CMK (cell line): ENCODE results near the gene RHOG.
"Not testable (repeated sequence)": the region's sequence is repeated elsewhere in the genome, so short reads cannot be mapped to it uniquely, and the experiment has no call there.

Experiments
- DNase-seq: peaks from one replicate; pipeline ENCODE4 v3.0.0-alpha.2; 2010; ENCODE audit warnings: low read depth

RHOG gene

DNA sequence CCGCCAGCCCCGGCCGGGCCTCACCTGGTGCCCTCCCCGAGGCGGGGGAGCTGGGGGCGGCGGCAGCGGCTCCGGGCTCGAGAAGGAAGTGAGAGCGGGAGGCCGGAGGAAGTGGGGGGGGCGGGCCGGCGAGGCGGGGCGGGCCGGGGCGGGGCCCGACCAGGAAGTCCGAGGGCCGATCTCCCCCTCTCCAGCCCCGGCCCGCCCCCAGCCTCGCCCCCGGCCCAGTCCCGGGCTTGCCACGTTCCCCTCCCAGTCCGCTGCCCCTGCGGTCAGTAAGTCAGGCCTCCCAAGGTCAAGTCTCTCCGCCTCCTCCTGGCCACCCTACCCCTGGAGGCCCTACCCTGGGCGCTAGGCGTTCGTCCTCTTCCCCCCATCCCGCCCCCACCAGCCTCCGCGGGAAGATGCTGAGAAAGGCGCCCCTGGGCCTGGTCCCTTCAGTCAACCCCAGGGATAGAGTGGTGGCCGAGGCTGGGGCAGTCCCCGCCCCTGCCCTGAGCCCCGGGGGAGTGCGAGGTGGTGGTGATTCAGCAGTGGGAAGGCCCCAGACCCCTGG, at the start of gene RHOG:
RHOG (minus strand) TSS at position 90 of the 556 bp plus-strand sequence. CDS start 12,821 bp downstream, outside the sequence.
- DNase-seq, result peak; percentile 77

- DNase-seq, result no peak
These were observed 49.3 kb upstream of the RHOG start for GRCh38 chr11:3890014-3890413.

- no peak for DNase-seq
These were observed 48.1 kb upstream of the RHOG start for GRCh38 chr11:3888876-3889275.

DNA sequence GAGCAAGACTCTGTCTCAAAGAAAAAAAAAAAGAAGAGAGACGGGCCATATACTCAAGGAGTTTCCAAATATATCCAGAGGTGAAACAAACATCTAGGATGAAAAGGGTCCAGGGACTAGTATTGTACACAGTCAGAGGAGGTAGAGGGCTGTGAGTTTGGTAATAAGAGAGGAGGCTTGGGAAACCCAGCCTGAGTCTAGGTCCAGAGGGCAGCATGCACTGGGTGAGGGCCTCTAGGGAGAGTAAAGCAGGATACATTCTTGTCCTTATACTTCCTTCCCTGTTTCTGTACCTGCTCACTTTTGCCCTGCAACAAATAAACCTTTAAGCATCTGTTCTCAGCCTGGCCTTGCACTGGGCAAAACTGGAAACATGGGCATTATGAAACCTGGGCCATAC, 46.2 kb upstream of the RHOG start:
- no peak for DNase-seq

DNA sequence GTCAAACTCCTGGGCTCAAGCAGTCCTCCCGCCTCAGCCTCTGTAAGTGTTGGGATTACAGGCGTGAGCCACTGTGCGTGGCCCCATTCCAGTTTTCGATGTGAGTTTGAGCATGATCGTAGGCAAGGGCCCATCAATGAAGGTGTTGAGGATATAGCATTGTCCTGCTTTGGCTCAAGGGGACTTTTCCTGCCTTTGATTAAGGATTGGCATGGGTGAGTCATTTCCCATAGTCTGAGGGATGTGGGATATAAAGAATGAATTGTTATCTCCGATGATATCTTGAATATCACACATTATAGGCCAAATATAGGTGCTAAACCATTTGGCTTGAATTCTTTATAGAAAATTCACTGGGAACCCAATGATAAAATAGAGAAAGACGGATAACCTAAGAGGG, 45.1 kb upstream of the RHOG start:
- no peak for DNase-seq

DNA sequence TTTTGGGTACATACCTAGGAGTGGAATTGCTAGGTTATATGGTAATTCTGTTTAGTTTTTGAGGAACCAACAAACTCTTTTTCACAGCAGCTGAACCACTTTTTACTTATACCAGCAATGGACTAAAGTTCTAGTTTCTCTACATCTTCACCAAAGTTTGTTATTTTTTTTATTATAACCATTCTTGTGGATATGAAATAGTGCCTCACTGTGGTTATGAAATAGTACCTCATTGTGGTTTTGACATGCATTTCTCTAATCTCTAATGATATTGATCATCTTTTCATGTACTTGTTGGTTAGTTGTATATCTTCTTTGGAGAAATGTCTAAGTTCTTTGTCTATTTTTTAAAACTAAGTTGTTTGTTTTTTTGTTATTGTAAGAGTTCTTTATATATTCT, 41.9 kb upstream of the RHOG start:
- DNase-seq, result no peak

DNA sequence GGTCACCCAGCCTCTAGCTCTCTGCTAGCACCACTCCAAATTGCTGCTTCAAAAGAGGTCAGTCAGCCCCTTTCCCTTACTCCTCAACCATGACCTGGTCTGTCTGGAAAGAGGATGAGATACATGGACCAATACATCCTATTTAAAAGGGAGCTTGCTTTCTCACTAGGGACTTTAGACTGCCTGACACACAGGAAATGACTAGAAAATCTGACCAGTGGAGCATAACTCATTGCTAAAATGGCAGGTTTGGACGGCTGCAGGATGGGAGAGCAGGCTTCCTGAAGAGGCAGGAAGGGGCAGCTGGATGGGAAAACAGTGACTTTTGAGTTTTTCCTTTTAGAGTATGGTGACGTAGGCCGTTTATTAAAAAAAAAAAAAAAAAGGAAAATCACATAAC, 40.0 kb upstream of the RHOG start:
- DNase-seq, result no peak

DNA sequence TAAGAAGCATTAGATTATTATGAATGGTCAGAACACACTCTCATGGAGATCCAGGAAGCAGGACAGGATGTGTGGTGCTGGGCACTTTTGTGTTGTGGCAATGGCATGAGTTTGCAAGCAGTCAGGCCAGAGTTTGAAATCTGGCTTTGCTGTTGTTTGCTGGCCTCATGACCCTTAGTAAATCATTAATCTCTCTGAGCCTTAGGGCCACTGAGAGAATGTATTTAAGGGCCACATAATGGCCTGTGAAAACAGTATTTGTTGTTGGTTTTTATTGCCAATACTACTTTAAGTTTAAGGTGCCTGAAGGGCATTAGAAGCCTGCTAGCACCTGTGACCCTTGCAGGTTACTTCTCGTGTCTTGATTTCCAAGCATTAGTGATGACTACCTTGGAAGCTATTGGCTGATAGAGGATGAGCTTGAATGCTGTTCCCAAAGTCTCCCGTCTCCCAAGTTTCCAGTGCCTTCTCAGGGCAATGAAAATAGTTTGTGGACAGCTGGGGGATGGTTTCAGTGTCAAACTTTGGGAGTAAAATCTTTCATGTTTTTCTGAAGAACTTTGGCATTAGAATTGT, 39.3 kb upstream of the RHOG start:
- no peak for DNase-seq

- no peak for DNase-seq
These were observed 38.6 kb upstream of the RHOG start for GRCh38 chr11:3879216-3879966.

DNA sequence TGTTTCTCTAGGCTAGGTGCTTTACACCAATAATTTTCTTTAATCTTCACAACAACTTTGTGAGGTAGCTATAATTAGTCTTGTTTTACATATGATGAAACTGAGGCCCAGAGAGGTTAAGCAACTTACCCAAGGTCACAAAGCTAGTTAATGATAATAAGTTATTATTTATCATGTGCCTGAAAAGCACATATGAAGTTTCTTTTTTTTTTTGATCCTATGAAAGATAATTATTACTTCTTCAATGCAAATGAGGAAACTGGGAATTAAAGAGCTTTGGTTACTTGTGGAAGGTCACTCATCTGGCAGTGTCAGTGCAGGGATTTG, 37.5 kb upstream of the RHOG start:
- no peak for DNase-seq

DNA sequence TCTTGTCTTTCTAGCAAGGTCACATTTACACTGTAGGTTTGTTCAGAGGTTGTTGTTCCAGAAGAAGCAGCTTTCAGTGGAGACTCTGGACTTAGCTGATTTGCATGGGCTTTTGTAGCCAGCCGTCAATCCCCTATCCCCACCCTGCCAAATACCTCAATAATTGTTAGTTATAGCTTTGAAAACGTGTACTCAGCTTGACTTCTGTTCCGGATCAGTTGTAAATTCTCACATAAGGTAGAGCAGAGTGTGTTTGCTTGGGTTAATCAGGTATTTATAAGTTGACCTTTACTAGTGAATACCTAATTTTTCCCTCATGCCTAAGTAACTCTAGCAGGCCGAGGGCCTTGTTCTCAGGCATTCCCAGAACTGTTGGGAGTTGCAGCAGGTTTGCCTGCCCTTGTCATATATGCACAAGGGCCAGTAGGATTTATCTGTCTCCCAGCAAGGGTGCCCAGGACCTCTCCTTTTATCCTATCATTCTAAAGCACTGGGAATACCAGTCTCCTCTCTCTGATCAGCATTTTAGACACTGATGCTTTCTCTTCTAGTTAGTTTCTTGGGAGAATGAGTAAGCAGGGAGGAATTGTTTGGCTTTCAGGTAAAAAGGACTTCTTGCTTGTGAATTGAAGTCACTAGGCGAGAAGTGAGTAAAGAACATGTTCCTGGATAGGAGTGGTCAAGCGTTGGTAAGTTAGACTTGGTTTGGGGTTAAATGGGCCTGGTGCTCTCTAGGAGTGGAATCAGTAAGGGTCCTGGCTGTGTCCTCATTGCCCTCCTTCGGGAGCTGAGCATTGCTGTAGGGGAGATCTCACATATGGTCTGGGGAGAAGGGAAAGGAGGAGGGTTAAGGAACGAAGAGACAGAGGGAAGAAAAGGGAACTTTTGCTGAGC, 36.9 kb upstream of the RHOG start:
- no peak for DNase-seq

DNA sequence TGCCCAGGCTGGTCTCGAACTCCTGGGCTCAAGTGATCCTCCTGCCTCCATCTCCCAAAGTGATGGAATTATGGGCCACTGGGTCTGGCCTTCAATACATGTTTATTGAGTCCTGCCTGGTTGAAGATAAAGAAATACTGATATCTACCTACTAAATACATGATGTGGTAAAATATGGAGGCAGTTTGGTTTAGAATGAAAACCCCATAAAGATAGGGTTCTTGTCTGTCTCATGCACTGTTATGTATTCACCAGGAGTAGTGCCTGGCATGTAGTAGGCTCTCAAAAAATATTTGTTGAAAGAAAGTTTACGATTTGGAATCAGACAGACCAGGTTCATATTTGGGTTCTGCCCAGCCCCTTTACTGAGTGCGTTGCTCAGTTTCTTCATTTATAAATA, 35.9 kb upstream of the RHOG start:
- DNase-seq, result no peak

- no peak for DNase-seq
These were observed 33.1 kb upstream of the RHOG start for GRCh38 chr11:3873712-3874349.

DNA sequence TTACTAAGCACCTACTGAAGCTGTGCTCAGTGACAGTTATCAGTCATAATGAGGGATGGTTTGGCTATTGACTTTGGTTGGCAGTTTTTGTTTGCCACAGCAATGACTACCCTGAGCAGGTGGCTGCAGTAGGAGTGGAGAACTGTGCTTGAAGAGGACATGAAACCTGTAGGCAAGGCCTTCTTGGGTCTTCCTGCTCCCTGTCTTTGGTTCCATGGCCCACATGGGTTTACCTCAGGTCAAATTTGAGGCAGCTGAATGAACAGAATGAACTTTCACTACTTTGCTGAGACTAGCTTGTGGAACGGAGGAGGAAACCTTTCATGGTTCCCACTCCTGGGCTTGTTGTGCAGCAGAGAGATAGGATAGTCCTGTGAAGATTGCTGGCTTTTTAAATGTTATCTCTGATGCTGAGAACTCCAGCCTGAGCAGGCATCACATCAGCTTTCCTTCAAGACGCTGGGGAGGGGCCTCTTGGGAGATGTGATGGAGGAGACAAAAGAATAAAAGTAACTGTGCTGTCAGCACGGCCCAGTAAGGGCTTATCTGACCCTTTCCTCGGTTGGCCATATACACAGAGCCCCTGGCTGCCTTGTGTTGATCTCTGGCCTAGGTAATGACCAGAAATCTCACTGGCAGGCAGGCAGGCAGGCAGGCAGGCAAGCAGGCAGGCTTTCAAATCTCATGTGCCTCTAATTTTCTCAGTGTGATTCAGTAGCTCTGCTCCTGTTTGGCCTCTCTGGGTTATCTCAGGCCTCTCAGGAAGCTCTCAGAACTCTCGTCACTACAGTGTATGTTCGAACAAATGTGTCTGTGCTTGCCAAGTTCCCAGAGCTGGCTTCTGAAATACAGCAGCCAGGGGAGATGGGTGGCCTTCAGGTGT, 26.7 kb upstream of the RHOG start:
- DNase-seq, result no peak

- no peak for DNase-seq
These were observed 26.1 kb upstream of the RHOG start for GRCh38 chr11:3866836-3867208.

DNA sequence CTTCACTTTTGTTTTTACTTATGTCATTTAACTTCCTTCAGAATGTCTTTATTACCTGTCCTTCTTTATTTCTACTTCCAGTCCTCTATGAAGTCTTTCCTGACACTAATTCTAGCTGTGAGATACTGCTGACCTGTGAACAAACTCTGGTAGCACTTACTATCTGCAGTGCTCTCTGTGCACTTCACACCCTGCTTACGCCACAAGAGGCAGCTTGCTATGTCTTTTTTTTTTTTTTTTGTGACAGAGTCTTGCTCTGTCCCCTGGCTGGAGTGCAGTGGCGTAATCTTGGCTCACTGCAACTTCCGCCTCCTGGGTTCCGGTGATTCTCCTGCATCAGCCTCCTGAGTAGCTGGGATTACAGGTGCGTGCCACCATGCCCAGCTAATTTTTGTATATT, 25.4 kb upstream of the RHOG start:
- no peak for DNase-seq

GRCh38 chr11:3865388-3866193, 24.8 kb upstream of the RHOG start:
- DNase-seq, result no peak

DNA sequence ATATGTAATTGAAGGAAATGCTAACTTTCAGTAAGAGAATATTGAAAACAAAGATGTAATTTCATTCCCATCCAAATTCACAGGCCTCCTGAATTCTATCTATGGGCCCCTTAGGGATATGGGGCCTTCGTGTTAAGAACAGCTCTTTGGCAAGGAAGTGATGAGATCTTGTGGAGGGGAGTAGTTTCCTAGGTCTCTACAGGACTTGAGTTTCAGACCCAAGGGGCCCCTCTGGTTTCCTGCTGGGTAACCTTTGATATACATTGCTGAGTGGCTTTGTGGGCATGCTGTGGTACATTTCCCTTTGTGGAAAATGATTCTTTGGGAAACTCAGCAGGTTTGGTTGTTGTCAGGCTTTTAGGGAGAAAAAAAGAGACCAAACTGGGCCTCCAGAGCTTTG, 20.9 kb upstream of the RHOG start:
- no peak for DNase-seq

GRCh38 chr11:3860898-3861393, 20.2 kb upstream of the RHOG start:
- not testable (repeated sequence) for DNase-seq

- DNase-seq, result no peak
These were observed 19.6 kb upstream of the RHOG start for GRCh38 chr11:3860375-3860774.
